ENCODE measurements around the gene ADCY9.

ADCY9 gene

DNA sequence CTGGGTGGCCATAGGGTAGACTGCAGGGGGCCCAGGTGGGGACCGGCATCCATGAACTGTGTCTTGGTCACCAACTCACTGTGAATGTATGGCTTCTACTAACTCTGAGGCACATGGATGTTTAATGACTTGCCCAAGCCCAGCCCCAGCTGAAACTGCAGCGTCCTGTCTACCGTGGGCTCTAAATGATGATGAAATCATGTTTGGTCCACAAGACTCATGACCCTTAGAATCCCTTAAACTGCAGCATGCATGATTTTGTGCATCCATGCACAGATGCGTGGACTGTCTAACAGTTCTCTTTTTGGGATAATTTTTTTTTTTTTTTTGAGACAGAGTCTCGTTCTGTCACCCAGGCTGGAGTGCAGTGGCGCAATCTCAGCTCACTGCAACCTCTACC is 203.3 kb downstream of the ADCY9 start:
- no peak for DNase-seq (ENCODE audit: low spot score)

Data from COLO829 (cell line).